Mesothelial cell of epicardium (in vitro differentiated cells): ENCODE measurements around the gene MLH1. TPM values are rescaled to one million over a fixed set of nuclear protein-coding genes. Genes with fewer than 3 reads are reported as not detected.
"Not testable (repeated sequence)": the region's sequence is repeated elsewhere in the genome, so short reads cannot be mapped to it uniquely, and the experiment has no call there.

Experiments used
- DNase-seq, 2 experiments: peaks; one replicate each; pipeline ENCODE4 v3.0.0; 2021; ENCODE audit warnings: low spot score in 2 of 2; ENCODE audit not compliant: unreplicated experiment in 2 of 2
- H3K27ac Mint-ChIP-seq: 2 replicates; pipeline ENCODE4 v1.8.0; 2021; ENCODE audit warnings: mixed read lengths
- H3K27me3 Mint-ChIP-seq: 2 replicates; pipeline ENCODE4 v1.8.0; 2021; ENCODE audit warnings: low read depth, mixed read lengths
- H3K36me3 Mint-ChIP-seq: 2 replicates; pipeline ENCODE4 v1.8.0; 2021; ENCODE audit warnings: mixed read lengths
- H3K4me1 Mint-ChIP-seq: 2 replicates; pipeline ENCODE4 v1.8.0; 2021; ENCODE audit warnings: mixed read lengths
- H3K4me3 Mint-ChIP-seq: 2 replicates; pipeline ENCODE4 v1.8.0; 2021; ENCODE audit warnings: mild to moderate bottlenecking, moderate library complexity, mixed read lengths
- H3K9me3 Mint-ChIP-seq: 2 replicates; pipeline ENCODE4 v1.8.0; 2021; ENCODE audit warnings: mixed read lengths
- CTCF ChIP-seq: fragments of 200-600 bp; sonication (generic); IDR thresholded peaks from one replicate; pipeline ENCODE4 v1.5.0; 2021; ENCODE audit warnings: antibody characterized with exemption; ENCODE audit not compliant: unreplicated experiment
- total RNA-seq: library from RNA; stranded (reverse); gene quantifications from 3 replicates; pipeline ENCODE4 v1.2.1, GENCODE V29; 2021

MLH1 gene
- total RNA-seq, 1 donor from 2014 or later = 36.3 TPM

DNA sequence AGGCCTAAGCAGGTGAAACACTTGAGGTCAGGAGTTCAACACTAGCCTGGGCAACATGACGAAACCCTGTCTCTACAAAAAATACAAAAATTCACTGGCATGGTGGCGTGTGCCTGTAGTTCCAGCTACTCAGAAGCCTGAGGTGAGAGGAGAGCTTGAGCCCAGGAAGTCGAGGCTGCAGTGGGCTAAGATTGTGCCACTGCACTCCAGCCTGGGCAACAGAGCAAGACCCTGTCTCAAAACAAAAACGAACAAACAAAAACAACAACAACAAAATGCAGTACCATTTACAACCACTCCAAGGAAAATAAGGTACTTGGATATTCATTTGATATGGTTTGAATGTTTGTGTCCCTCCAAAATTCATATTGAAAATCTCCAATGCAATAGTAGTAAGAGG is 32.8 kb upstream of the MLH1 start:
- H3K9me3 Mint-ChIP-seq = no peaks in the 10 kb centered on the region
- H3K4me1 Mint-ChIP-seq = peaks cover 29% of the 10 kb centered on the region
- peak; percentile 56 for TF ChIP-seq CTCF
- H3K4me3 Mint-ChIP-seq = no peak overlapping the region
- no peaks in the 10 kb centered on the region for H3K36me3 Mint-ChIP-seq
- H3K27me3 Mint-ChIP-seq = no peaks in the 10 kb centered on the region
- no peak for DNase-seq
- no peak overlapping the region for H3K27ac Mint-ChIP-seq

- not testable (repeated sequence) for H3K9me3 Mint-ChIP-seq, DNase-seq, H3K27ac Mint-ChIP-seq, H3K4me3 Mint-ChIP-seq, H3K27me3 Mint-ChIP-seq, H3K36me3 Mint-ChIP-seq
- H3K4me1 Mint-ChIP-seq = peaks cover 34% of the 10 kb centered on the region
Observed at GRCh38 chr3:36963008-36963407, 30.3 kb upstream of the MLH1 start.

GRCh38 chr3:36964331-36964730 is 29.0 kb upstream of the MLH1 start:
- no peaks in the 10 kb centered on the region for H3K9me3 Mint-ChIP-seq
- H3K4me1 Mint-ChIP-seq = peaks cover 30% of the 10 kb centered on the region
- no peaks in the 10 kb centered on the region for H3K36me3 Mint-ChIP-seq
- no peaks in the 10 kb centered on the region for H3K27me3 Mint-ChIP-seq
- DNase-seq = no peak
- peak overlapping the region; percentile 78 for H3K27ac Mint-ChIP-seq
- no peak for TF ChIP-seq CTCF
- no peak overlapping the region for H3K4me3 Mint-ChIP-seq

DNA sequence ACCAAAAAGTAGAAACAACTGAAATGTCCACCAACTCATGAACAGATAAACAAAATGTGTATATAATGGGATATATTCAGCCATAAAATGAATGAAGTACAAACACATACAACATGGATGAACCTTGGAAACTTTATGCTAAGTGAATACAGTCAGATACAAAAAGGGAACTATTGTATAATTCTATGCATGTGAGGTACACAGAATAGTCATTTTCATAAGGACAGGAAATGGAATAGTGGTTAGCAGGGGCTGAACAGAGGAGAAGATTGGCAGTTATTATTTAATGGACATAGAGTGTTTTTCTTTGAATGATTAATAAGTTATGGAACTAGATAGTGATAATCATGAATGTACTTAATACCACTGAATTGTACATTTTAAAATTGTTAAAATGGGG is 28.5 kb upstream of the MLH1 start:
- DNase-seq = no peak
- TF ChIP-seq CTCF = no peak
- peak overlapping the region; percentile 78 for H3K27ac Mint-ChIP-seq
- H3K4me1 Mint-ChIP-seq = peaks cover 31% of the 10 kb centered on the region
- H3K4me3 Mint-ChIP-seq = no peak overlapping the region
- H3K27me3 Mint-ChIP-seq = no peaks in the 10 kb centered on the region
- no peaks in the 10 kb centered on the region for H3K36me3 Mint-ChIP-seq
- no peaks in the 10 kb centered on the region for H3K9me3 Mint-ChIP-seq

- peaks cover 32% of the 10 kb centered on the region for H3K4me1 Mint-ChIP-seq
- H3K27ac Mint-ChIP-seq = peak overlapping the region; percentile 78
- no peaks in the 10 kb centered on the region for H3K27me3 Mint-ChIP-seq
- TF ChIP-seq CTCF = no peak
- peak overlapping the region; percentile 3 for H3K4me3 Mint-ChIP-seq
- H3K9me3 Mint-ChIP-seq = no peaks in the 10 kb centered on the region
- peak in 1 of 2 experiments; percentile 65 for DNase-seq
- no peaks in the 10 kb centered on the region for H3K36me3 Mint-ChIP-seq
Observed at GRCh38 chr3:36965440-36965839, 27.9 kb upstream of the MLH1 start.

DNA sequence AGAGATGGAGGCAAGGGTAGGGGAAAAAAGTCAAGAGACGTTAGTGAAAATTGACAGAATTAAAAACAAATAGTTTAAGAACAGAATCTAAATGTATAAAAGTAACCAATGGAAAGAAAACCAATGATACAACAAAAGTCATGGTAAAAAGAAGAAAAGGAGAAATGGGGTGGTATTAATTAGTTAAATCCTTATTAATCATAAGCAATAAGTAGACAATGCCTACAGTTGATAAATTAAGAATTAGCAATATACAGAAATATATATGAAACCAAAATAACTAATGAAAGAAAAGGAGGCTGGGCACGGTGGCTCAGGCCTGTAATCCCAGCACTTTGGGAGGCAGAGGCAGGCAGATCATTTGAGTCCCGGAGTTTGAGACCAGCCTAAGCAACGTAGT is 24.2 kb upstream of the MLH1 start:
- H3K36me3 Mint-ChIP-seq = peaks cover 4% of the 10 kb centered on the region
- H3K4me3 Mint-ChIP-seq = no peak overlapping the region
- no peak for TF ChIP-seq CTCF
- H3K4me1 Mint-ChIP-seq = peaks cover 38% of the 10 kb centered on the region
- H3K27ac Mint-ChIP-seq = peak overlapping the region; percentile 92
- no peaks in the 10 kb centered on the region for H3K27me3 Mint-ChIP-seq
- H3K9me3 Mint-ChIP-seq = no peaks in the 10 kb centered on the region
- DNase-seq = no peak
